Uterus (tissue), 2 donors: ENCODE measurements around the gene LIN52.

Experiments used
- CTCF ChIP-seq, 4 experiments: fragments of 200-600 bp in 2 of 4; fragments of 450-650 bp in 2 of 4; sonication (generic) in 2 of 4; IDR thresholded peaks; one replicate each; pipeline ENCODE4 v1.5.1; 2016 to 2019; ENCODE audit warnings: antibody characterized with exemption in 4 of 4, mild to moderate bottlenecking in 2 of 4, moderate library complexity in 1 of 4
- POLR2A ChIP-seq, 2 donors: fragments of 450-650 bp; IDR thresholded peaks; one replicate each; pipeline ENCODE4 v1.6.1; 2016; ENCODE audit warnings: antibody characterized with exemption in 2 of 2, mild to moderate bottlenecking in 1 of 2, moderate library complexity in 1 of 2

GRCh38 chr14:74126315-74127013, 41.7 kb downstream of the LIN52 start:
- no peak for TF ChIP-seq CTCF (IDR thresholded peaks at IDR 0.05)
- no peak for TF ChIP-seq POLR2A (IDR thresholded peaks at IDR 0.05)
